Measurements from ENCODE around the gene COL27A1.

Gene COL27A1

GRCh38 chr9:114250235-114250568 is 94.9 kb downstream of the COL27A1 start:
- Histone ChIP-seq H3K9ac (ENCODE audit: low read depth, low read length) (no peak overlapping the region), H2AFZ (ENCODE audit: low read depth, low read length) (no peak overlapping the region), H3K27me3 (ENCODE audit: insufficient read depth, low read length, poor library complexity) (no peaks in the 10 kb centered on the region), H3K4me3 (ENCODE audit: low read depth in 1 of 2, low read length in 2 of 2) (no peak overlapping the region), H3K4me1 (ENCODE audit: insufficient read depth, low read length) (no peaks in the 10 kb centered on the region), H4K20me1 (ENCODE audit: insufficient read depth, low read length) (no peaks in the 10 kb centered on the region), H3K27ac (ENCODE audit: low read length) (no peak overlapping the region), H3K36me3 (ENCODE audit: insufficient read depth, low read length) (no peaks in the 10 kb centered on the region), H3K9me3 (ENCODE audit: insufficient read depth, low read length, severe bottlenecking) (no peaks in the 10 kb centered on the region), H3K4me2 (ENCODE audit: insufficient read depth, low read length) (no peak overlapping the region), H3K79me2 (ENCODE audit: insufficient read depth, low read length) (no peaks in the 10 kb centered on the region)
- ATAC-seq (ENCODE audit: insufficient read depth, low read depth) (no peak), DNase-seq (no peak)
- TF ChIP-seq CTCF (IDR thresholded peaks at IDR 0.05; ENCODE audit: borderline replicate concordance, extremely low read depth, low read length, poor library complexity, severe bottlenecking): no peak
- TF ChIP-seq EZH2 (IDR thresholded peaks at IDR 0.05; ENCODE audit: borderline replicate concordance, low read depth, low read length, severe bottlenecking): no peak

GRCh38 chr9:114250648-114251047 is 95.3 kb downstream of the COL27A1 start:
- no peaks in the 10 kb centered on the region for H3K27me3 ChIP-seq (ENCODE audit: insufficient read depth, low read length, poor library complexity)
- no peak overlapping the region for H3K4me3 ChIP-seq (ENCODE audit: low read depth in 1 of 2, low read length in 2 of 2)
- no peak for ATAC-seq (ENCODE audit: insufficient read depth, low read depth)
- no peak overlapping the region for H3K9ac ChIP-seq (ENCODE audit: low read depth, low read length)
- no peak overlapping the region for H3K4me2 ChIP-seq (ENCODE audit: insufficient read depth, low read length)
- TF ChIP-seq EZH2 (IDR thresholded peaks at IDR 0.05; ENCODE audit: borderline replicate concordance, low read depth, low read length, severe bottlenecking): no peak
- no peak for TF ChIP-seq CTCF (IDR thresholded peaks at IDR 0.05; ENCODE audit: borderline replicate concordance, extremely low read depth, low read length, poor library complexity, severe bottlenecking)
- H3K9me3 ChIP-seq (ENCODE audit: insufficient read depth, low read length, severe bottlenecking): no peaks in the 10 kb centered on the region
- no peaks in the 10 kb centered on the region for H3K36me3 ChIP-seq (ENCODE audit: insufficient read depth, low read length)
- H3K79me2 ChIP-seq (ENCODE audit: insufficient read depth, low read length): no peaks in the 10 kb centered on the region
- no peak for DNase-seq
- H3K4me1 ChIP-seq (ENCODE audit: insufficient read depth, low read length): no peaks in the 10 kb centered on the region
- no peaks in the 10 kb centered on the region for H4K20me1 ChIP-seq (ENCODE audit: insufficient read depth, low read length)
- no peak overlapping the region for H2AFZ ChIP-seq (ENCODE audit: low read depth, low read length)
- no peak overlapping the region for H3K27ac ChIP-seq (ENCODE audit: low read length)

GRCh38 chr9:114252394-114252793 is 97.1 kb downstream of the COL27A1 start:
- Histone ChIP-seq H3K27me3 (ENCODE audit: insufficient read depth, low read length, poor library complexity) (no peaks in the 10 kb centered on the region), H3K4me1 (ENCODE audit: insufficient read depth, low read length) (no peaks in the 10 kb centered on the region), H3K4me3 (ENCODE audit: low read depth in 1 of 2, low read length in 2 of 2) (no peak overlapping the region), H2AFZ (ENCODE audit: low read depth, low read length) (no peak overlapping the region), H3K36me3 (ENCODE audit: insufficient read depth, low read length) (no peaks in the 10 kb centered on the region), H3K9ac (ENCODE audit: low read depth, low read length) (no peak overlapping the region), H3K9me3 (ENCODE audit: insufficient read depth, low read length, severe bottlenecking) (no peaks in the 10 kb centered on the region), H4K20me1 (ENCODE audit: insufficient read depth, low read length) (no peaks in the 10 kb centered on the region), H3K27ac (ENCODE audit: low read length) (no peak overlapping the region), H3K79me2 (ENCODE audit: insufficient read depth, low read length) (no peaks in the 10 kb centered on the region), H3K4me2 (ENCODE audit: insufficient read depth, low read length) (no peak overlapping the region)
- ATAC-seq (ENCODE audit: insufficient read depth, low read depth) (no peak), DNase-seq (no peak)
- TF ChIP-seq CTCF (IDR thresholded peaks at IDR 0.05; ENCODE audit: borderline replicate concordance, extremely low read depth, low read length, poor library complexity, severe bottlenecking): no peak
- TF ChIP-seq EZH2 (IDR thresholded peaks at IDR 0.05; ENCODE audit: borderline replicate concordance, low read depth, low read length, severe bottlenecking): no peak

GRCh38 chr9:114256827-114257328 is 101.5 kb downstream of the COL27A1 start:
- Histone ChIP-seq H3K27ac (ENCODE audit: low read length) (no peak overlapping the region), H3K4me1 (ENCODE audit: insufficient read depth, low read length) (no peaks in the 10 kb centered on the region), H2AFZ (ENCODE audit: low read depth, low read length) (no peak overlapping the region), H3K4me3 (ENCODE audit: low read depth in 1 of 2, low read length in 2 of 2) (no peak overlapping the region), H3K36me3 (ENCODE audit: insufficient read depth, low read length) (no peaks in the 10 kb centered on the region), H3K79me2 (ENCODE audit: insufficient read depth, low read length) (no peaks in the 10 kb centered on the region), H4K20me1 (ENCODE audit: insufficient read depth, low read length) (no peaks in the 10 kb centered on the region), H3K27me3 (ENCODE audit: insufficient read depth, low read length, poor library complexity) (no peaks in the 10 kb centered on the region), H3K9ac (ENCODE audit: low read depth, low read length) (no peak overlapping the region), H3K9me3 (ENCODE audit: insufficient read depth, low read length, severe bottlenecking) (no peaks in the 10 kb centered on the region), H3K4me2 (ENCODE audit: insufficient read depth, low read length) (no peak overlapping the region)
- TF ChIP-seq CTCF (IDR thresholded peaks at IDR 0.05; ENCODE audit: borderline replicate concordance, extremely low read depth, low read length, poor library complexity, severe bottlenecking) (no peak), EZH2 (IDR thresholded peaks at IDR 0.05; ENCODE audit: borderline replicate concordance, low read depth, low read length, severe bottlenecking) (no peak)
- no peak for DNase-seq
- ATAC-seq (ENCODE audit: insufficient read depth, low read depth): no peak
